GM23248 (cell line): ENCODE results near the gene ZNRF1.

ENCODE experiments used
- EZH2 ChIP-seq: fragments of 200-600 bp; sonication (generic); IDR thresholded peaks from 2 replicates; pipeline ENCODE4 v1.6.1; 2018; ENCODE audit warnings: antibody characterized with exemption, mild to moderate bottlenecking; ENCODE audit not compliant: insufficient read depth, poor library complexity, severe bottlenecking
- EZH2phosphoT487 ChIP-seq: fragments of 200-600 bp; sonication (generic); IDR thresholded peaks from 2 replicates; pipeline ENCODE4 v1.6.1; 2018; ENCODE audit warnings: antibody characterized with exemption, moderate library complexity, mild to moderate bottlenecking, low read depth; ENCODE audit not compliant: insufficient read depth

DNA sequence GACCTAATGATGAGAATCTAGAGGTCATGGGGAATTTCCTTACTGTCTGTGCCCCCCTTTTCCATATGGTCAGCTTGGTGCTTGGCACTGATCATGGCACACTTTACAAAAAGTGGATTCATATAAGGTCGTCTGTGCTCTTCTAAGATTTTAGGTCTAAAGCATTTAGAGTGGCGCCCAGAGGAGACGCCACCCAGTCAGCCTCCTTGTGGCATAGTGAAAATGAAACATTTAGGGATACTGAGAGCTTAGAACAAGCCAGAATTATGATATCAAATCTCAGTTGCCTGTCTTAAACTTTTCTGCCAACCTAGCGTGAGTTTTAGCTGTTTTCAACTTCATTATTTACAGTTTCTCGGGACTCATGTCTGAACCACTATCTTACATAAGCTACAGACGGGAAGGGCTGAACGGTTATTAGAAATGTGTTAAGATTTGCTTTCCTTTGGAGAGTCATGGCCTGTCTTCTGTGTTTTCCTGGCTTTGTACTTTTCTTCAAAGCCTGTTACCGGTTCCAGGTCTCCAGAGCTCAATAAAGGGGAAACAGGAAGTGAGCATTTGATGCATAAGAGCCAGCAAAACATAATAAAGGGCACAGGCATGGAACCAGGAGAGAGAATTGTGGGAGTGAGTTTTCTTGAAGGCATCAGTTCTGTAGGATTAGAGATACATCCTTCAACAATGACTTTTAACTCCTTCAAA lies 13.7 kb downstream of the ZNRF1 start:
- TF ChIP-seq EZH2: no peak
- no peak for TF ChIP-seq EZH2phosphoT487
